ENCODE results near the gene TMEM98.
"Not testable (repeated sequence)": the region's sequence is repeated elsewhere in the genome, so short reads cannot be mapped to it uniquely, and the experiment has no call there.

The TMEM98 gene

DNA sequence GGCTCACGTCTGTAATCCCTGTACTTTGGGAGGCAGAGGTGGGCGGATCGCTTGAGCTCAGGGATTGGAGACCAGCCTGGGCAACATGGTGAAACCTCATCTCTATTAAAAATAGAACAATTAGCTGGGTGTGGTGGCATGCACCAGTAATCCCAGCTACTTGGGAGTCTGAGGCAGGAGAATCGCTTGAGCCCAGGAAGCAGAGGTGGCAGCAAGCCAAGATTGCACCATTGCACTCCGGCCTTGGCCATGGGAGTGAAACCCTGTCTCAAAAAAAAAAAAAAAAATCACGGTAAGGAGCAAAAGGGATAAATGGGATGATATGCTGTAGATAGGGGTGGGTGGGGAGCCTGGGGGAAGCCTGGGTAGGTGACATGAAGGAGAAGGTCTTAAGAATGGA lies 20.4 kb upstream of the TMEM98 start:
- ATAC-seq, result no peak
- H3K4me3 Mint-ChIP-seq, result no peak overlapping the region
- no peak overlapping the region for H3K27ac Mint-ChIP-seq
- H3K36me3 Mint-ChIP-seq, result no peaks in the 10 kb centered on the region
- DNase-seq (ENCODE audit: low spot score in 2 of 2), result no peak
- peaks cover 30% of the 10 kb centered on the region for H3K4me1 Mint-ChIP-seq
- no peaks in the 10 kb centered on the region for H3K9me3 Mint-ChIP-seq

DNA sequence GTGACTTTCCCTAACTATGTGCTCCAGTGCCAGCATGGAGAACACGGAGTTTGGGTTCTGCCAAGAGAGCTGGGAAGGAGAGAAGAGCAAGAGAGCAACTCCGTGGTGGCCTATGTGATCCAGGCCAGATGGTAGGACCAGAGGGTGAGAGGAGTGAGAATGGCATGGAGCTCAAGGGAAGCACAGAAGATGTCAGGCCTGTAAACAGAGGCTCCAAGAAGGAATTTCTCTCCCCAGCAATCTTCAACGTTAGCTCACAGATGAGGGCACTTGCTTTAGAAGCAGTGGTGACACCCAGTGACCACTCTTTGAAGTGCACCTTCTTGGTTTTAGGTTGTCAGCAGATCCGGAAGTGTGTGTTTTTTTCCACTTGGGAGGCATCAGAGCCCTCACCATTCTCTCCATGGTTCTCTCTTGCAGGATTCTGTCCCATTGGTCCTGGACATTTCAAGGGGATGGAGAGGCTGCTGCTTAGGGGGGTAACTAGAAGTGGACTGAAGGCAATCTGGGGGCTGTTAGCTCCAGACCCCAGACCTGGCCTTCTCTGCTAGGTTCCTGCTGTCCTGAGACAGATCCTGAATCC lies 18.1 kb upstream of the TMEM98 start:
- ATAC-seq (peak; percentile 56), DNase-seq (ENCODE audit: low spot score in 2 of 2) (peak; percentile 57 to 81)
- H3K4me3 Mint-ChIP-seq, result no peak overlapping the region
- peaks cover 32% of the 10 kb centered on the region for H3K4me1 Mint-ChIP-seq
- no peaks in the 10 kb centered on the region for H3K36me3 Mint-ChIP-seq
- peak overlapping the region; percentile 1 for H3K27ac Mint-ChIP-seq
- H3K9me3 Mint-ChIP-seq, result no peaks in the 10 kb centered on the region

DNA sequence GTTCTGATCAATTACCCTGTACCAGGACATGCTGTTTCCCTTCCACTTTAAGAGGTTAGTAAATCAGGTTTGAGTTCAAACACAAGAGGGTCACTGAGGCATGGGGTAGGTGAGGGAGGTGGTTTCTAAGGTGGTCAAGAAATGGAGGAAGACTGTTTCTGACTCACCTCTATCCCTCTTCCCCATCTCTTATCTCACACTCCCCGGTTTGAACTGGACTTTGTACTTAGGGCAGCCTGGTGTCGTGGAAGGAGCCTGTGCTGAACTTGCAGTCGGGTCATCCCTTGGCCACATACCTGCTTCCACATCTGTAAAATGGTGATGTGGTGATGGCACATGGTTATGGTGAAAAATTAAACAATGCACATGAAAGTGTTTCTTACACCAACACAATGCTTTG lies 17.2 kb upstream of the TMEM98 start:
- Mint-ChIP-seq H3K4me1 (peaks cover 34% of the 10 kb centered on the region), H3K36me3 (no peaks in the 10 kb centered on the region), H3K27ac (no peak overlapping the region), H3K9me3 (no peaks in the 10 kb centered on the region), H3K4me3 (no peak overlapping the region)
- DNase-seq (ENCODE audit: low spot score in 2 of 2) (no peak), ATAC-seq (no peak)

DNA sequence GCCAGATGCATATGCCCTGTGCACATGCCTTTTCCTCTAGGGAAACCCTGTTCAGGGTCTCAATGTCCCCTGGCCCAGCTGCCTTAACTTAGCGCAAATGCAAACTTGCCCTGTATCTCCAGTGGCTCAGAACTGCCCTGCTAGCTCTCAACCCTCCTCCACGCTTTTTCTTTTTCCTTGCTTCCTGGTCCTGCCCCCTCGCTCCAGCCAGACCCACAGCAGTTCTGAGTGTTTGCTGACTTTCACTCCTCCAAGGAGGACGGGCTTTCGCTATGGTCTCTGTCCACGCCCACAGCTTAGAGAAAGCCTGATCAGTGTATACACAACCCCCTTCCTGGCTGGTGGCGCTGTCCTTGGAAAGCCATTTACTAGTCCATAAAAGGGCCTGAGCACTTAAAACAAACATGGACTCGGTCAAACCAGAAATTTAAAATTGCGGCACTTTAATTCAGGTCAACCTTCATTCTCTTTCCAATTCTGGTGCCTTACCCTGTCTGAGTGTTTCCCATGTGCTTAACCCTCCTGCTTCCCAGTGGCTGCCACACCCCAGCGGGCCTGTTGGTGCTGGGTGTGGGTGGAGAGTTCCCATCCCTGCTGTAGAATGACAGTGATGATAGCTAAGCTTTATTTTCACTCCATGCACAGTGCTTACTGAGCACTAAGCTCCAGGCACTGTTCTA lies 15.6 kb upstream of the TMEM98 start:
- H3K4me1 Mint-ChIP-seq, result peaks cover 49% of the 10 kb centered on the region
- no peak for ATAC-seq

DNA sequence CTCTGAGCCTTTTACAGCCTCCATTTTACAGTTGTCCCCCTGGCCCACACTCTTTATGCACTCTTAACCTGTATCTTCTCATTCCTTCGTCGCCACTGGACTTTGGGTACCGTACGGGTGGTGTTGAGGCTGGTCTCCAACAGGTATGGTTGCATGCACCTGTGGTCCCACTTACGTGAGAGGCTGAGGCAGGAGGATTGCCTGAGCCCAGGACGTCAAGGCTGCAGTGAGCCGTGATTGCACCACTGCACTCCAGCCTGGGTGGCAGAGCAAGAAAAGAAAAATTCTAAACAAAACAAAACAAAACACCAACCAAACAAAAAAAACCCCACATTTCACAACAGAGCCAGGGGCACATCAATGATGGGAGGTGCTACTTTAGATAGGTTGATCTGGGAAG lies 14.4 kb upstream of the TMEM98 start:
- H3K4me3 Mint-ChIP-seq, result peak overlapping the region; percentile 25
- ATAC-seq, result no peak
- peaks cover 56% of the 10 kb centered on the region for H3K4me1 Mint-ChIP-seq
- no peaks in the 10 kb centered on the region for H3K9me3 Mint-ChIP-seq
- no peak for DNase-seq (ENCODE audit: low spot score in 2 of 2)
- H3K36me3 Mint-ChIP-seq, result no peaks in the 10 kb centered on the region
- H3K27ac Mint-ChIP-seq, result peak overlapping the region; percentile 23

More for the DNA sequence above, 15.6 kb upstream of the TMEM98 start:
- Mint-ChIP-seq H3K36me3 (no peaks in the 10 kb centered on the region), H3K9me3 (no peaks in the 10 kb centered on the region), H3K4me3 (no peak overlapping the region), H3K27ac (no peak overlapping the region)
- DNase-seq (ENCODE audit: low spot score in 2 of 2), result no peak

DNA sequence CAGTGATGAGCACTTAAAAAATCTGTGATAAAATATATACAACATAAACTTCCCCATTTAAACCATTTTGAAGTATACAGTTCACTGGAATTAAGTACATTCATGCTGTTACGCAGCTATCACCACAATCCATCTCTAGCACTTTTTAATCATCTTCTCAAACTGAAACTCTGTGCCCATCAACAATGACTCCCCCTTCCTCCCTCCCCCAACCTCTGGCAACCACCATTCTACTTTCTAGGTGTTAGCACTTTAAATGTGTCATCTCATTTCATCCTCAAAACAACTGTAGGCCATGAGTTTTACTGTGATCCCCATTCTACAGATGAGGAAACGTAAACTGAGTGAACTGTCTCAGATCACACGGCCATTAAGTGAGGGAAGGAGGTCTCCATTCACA lies 13.8 kb upstream of the TMEM98 start:
- DNase-seq (ENCODE audit: low spot score in 2 of 2) (peak in 1 of 2 donors; percentile 77), ATAC-seq (peak; percentile 96)
- no peaks in the 10 kb centered on the region for H3K9me3 Mint-ChIP-seq
- peaks cover 56% of the 10 kb centered on the region for H3K4me1 Mint-ChIP-seq
- H3K4me3 Mint-ChIP-seq, result peak overlapping the region; percentile 25
- peak overlapping the region; percentile 27 for H3K27ac Mint-ChIP-seq
- H3K36me3 Mint-ChIP-seq, result no peaks in the 10 kb centered on the region

DNA sequence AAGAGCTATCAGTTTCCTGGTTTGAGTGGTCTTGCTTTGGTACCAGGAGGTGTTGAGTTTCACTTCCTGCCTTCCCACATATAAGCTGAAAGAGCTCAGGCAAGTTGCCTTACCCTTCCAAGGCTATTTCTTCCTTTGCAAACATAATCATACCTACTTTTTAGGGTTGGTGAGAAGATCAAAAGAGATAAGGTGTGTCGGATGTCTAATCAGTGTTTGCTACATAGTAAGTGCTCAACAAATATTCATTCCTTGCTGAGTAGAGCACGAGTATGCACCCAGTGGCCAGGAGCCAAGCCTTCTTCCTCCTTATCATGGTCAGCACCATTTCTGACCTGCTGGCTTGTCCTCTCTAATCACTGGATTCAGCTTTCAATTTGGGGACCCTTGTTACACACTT lies 12.7 kb upstream of the TMEM98 start:
- H3K9me3 Mint-ChIP-seq, result no peaks in the 10 kb centered on the region
- no peak overlapping the region for H3K27ac Mint-ChIP-seq

DNA sequence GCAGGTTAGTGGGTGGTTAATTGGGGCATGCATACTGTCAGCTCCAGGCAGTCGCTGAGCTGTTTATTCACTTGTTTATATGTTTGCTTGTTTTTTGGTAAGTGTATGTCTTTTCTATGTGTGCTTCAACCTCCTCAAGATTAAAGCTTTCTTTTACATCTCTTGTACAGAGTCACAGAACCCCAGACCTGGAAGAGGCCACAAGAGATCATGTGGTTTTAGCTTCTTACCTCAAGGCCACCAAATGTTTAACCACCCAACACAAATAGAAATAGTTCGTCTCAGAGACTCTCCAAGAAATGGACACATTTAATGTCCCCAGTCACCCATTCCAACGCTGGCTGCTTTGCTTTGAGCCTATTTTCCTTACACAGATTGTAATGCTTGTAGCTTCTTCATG lies 11.8 kb upstream of the TMEM98 start:
- ATAC-seq (no peak), DNase-seq (ENCODE audit: low spot score in 2 of 2) (no peak)
- peaks cover 50% of the 10 kb centered on the region for H3K4me1 Mint-ChIP-seq
- H3K36me3 Mint-ChIP-seq, result no peaks in the 10 kb centered on the region
- no peak overlapping the region for H3K4me3 Mint-ChIP-seq
- H3K27ac Mint-ChIP-seq, result no peak overlapping the region
- H3K9me3 Mint-ChIP-seq, result no peaks in the 10 kb centered on the region

More for the DNA sequence above, 12.7 kb upstream of the TMEM98 start:
- Mint-ChIP-seq H3K36me3 (no peaks in the 10 kb centered on the region), H3K4me1 (peaks cover 50% of the 10 kb centered on the region), H3K4me3 (peak overlapping the region; percentile 12)
- ATAC-seq (no peak), DNase-seq (ENCODE audit: low spot score in 2 of 2) (no peak)

DNA sequence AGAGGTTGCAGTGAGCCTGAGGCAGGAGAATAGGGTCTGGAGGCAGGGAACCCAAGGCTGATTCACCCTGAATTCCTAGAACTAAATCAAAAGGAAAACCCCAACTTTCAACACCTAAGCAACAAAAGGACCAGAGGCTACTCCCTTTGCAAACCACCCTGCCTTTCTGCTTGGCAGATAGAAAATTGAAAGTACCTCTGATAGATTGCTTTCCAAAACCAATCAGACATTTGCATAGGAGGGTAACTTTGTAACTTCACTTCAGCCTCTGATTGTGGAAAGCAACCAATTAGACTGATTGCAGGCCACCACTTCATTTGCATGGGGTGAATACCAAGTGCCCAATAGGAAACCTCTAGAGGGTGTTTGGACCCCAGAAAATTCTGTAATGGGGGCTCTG lies 10.9 kb upstream of the TMEM98 start:
- H3K27ac Mint-ChIP-seq, result no peak overlapping the region
- H3K4me1 Mint-ChIP-seq, result peaks cover 50% of the 10 kb centered on the region
- H3K36me3 Mint-ChIP-seq, result no peaks in the 10 kb centered on the region
- ATAC-seq (peak; percentile 14), DNase-seq (ENCODE audit: low spot score in 2 of 2) (peak in 1 of 2 donors; percentile 44)
- no peak overlapping the region for H3K4me3 Mint-ChIP-seq
- no peaks in the 10 kb centered on the region for H3K9me3 Mint-ChIP-seq

DNA sequence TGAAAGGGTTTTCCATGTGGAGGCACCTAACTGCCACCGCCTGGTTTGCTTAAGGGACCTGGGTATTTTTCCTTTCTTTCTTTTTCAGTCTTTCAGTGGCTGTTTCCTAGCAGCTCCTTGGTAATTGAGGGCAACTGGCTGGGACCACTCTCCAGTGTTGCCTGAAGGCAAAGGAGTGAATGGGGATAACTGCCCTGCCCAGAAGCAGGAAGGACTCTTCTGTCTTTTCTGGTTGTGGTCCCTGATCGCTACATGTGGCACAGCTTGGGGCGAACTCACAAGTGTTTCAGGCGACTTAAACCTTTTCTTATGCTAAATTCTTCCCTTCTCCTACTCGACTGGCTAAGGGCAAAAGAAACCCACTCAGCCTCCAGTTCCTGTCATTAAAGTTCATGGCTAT lies 10.1 kb upstream of the TMEM98 start:
- DNase-seq (ENCODE audit: low spot score in 2 of 2) (no peak), ATAC-seq (no peak)
- no peak overlapping the region for H3K27ac Mint-ChIP-seq
- H3K4me3 Mint-ChIP-seq, result peak overlapping the region; percentile 1
- no peaks in the 10 kb centered on the region for H3K9me3 Mint-ChIP-seq
- H3K36me3 Mint-ChIP-seq, result no peaks in the 10 kb centered on the region
- H3K4me1 Mint-ChIP-seq, result peaks cover 50% of the 10 kb centered on the region

DNA sequence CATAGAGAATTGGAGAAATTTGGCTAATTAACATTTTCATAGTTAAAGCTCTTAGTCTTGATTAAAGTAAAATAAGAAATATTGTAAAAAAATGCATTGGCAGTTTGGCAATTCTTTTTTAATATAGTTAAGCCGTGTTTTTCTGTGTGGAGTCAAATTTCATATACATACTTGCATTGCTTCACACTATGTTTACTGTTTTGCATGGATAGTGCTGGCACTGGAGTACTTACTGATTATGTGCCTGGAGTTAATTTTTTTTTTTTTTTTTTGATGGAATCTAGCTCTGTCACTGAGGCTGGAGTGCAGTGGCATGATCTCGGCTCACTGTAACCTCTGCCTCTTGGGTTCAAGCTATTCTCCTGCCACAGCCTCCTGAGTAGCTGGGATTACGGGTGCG lies 8.1 kb upstream of the TMEM98 start:
- H3K9me3 Mint-ChIP-seq; DNase-seq (ENCODE audit: low spot score in 2 of 2); ATAC-seq; H3K27ac Mint-ChIP-seq; H3K4me3 Mint-ChIP-seq; H3K36me3 Mint-ChIP-seq: not testable (repeated sequence)
- H3K4me1 Mint-ChIP-seq, result peaks cover 31% of the 10 kb centered on the region

DNA sequence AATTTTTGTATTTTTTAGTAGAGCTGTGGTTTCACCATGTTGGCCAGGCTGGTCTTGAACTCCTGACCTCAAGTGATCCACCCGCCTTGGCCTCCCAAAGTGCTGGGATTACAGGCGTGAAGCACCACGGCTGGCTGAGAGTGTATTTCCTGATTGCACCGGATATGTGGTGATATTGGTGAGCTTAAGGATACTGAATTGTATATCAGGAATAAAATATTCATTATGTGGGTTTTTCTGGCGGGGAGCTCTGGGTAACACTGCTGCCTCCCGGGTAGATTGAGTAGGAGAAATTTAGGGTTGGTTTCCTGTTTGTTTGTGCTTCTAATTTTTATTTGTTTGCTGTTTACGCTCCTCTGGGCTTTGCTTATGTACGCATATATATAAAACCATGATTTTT lies 7.7 kb upstream of the TMEM98 start:
- H3K4me3 Mint-ChIP-seq, result no peak overlapping the region
- H3K36me3 Mint-ChIP-seq, result no peaks in the 10 kb centered on the region
- peaks cover 27% of the 10 kb centered on the region for H3K4me1 Mint-ChIP-seq
- ATAC-seq (no peak), DNase-seq (ENCODE audit: low spot score in 2 of 2) (no peak)
- H3K27ac Mint-ChIP-seq, result no peak overlapping the region
- no peaks in the 10 kb centered on the region for H3K9me3 Mint-ChIP-seq

DNA sequence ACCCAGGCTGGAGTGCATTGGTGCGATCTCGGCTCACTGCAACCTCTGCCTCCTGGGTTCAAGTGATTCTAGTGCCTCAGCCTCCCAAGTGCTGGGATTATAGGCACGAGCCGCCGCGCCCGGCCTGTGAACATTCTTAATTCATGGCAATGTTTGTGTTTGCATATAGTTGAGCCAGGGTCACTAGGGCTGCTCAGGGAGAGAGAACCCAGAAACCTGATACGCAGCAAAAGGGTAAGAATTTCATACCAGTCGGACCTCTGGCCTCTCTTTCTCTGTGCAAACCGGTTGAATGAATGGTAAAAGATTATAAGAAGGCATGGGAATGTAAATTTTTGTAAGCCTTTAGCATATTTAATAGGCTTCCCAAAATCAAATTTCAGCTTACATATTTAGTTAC lies 6.9 kb upstream of the TMEM98 start:
- Mint-ChIP-seq H3K36me3 (no peaks in the 10 kb centered on the region), H3K4me3 (no peak overlapping the region), H3K27ac (no peak overlapping the region), H3K4me1 (peaks cover 20% of the 10 kb centered on the region), H3K9me3 (no peaks in the 10 kb centered on the region)
- ATAC-seq (no peak), DNase-seq (ENCODE audit: low spot score in 2 of 2) (no peak)

DNA sequence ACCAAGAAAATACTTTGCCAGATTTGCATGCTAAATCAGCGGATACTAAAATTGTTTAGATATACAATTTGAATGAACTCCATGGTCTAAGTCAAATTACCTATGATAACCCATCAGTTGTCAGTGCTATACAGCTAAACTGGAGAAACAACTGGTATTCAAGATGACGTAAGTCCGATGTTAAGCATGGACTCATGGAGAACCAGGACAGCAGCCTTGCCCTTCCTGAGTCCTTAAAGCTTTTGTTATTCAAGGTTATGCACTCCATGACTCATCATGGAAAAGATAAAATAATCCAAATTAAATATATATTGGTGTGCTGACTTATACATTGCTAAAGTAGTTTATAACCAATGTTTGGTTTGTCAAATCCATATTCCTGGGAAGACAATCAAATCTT lies 4.0 kb upstream of the TMEM98 start:
- H3K27ac Mint-ChIP-seq; H3K4me3 Mint-ChIP-seq; DNase-seq (ENCODE audit: low spot score in 2 of 2); H3K4me1 Mint-ChIP-seq; H3K36me3 Mint-ChIP-seq; ATAC-seq; H3K9me3 Mint-ChIP-seq: not testable (repeated sequence)

DNA sequence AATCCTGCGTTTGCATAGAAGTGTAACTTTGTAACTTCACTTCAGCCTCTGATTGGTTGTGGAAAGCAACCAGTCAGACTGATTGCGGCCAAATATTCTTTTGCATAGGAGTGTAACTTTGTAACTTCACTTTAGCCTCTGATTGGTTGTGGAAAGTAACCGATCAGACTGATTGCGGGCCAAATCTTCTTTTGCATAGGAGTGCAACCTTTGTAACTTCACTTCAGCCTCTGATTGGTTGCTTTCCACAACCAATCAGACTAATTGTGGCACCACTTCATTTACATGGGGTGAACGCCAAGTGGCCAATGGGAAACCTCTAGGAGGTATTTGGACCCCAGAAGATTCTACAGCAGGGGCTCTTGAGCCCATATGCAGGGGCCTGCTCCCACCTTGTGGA lies 1.8 kb upstream of the TMEM98 start:
- H3K9me3 Mint-ChIP-seq, result no peaks in the 10 kb centered on the region
- no peaks in the 10 kb centered on the region for H3K4me1 Mint-ChIP-seq
- H3K4me3 Mint-ChIP-seq, result no peak overlapping the region
- no peak overlapping the region for H3K27ac Mint-ChIP-seq
- peak in 1 of 2 donors; percentile 39 for DNase-seq (ENCODE audit: low spot score in 2 of 2)
- no peaks in the 10 kb centered on the region for H3K36me3 Mint-ChIP-seq
- no peak for ATAC-seq

DNA sequence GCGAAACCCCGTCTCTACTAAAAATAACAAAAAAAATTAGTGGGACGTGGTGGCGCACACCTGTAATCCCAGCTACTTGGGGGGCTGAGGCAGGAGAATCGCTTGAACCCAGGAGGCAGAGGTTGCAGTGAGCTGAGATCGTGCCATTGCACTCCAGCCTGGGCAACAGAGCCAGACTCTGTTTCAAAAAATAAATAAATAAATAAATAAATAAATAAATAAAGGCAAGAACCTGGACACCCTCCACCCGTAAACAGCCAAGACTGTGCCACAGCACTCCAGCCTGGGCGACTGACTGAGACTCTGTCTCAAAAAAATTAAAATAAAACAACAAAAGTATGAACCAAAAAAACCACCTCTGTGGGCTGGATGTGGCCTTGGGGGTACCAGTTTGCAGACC lies 1.2 kb upstream of the TMEM98 start:
- H3K9me3 Mint-ChIP-seq; ATAC-seq; H3K27ac Mint-ChIP-seq; H3K36me3 Mint-ChIP-seq; DNase-seq (ENCODE audit: low spot score in 2 of 2); H3K4me3 Mint-ChIP-seq; H3K4me1 Mint-ChIP-seq: not testable (repeated sequence)
